Measurements from ENCODE around the gene LGALS13.
A peak's percentile ranks its signal among the peaks of the same experiment; 100 is the strongest.

Gene LGALS13

GRCh38 chr19:39602224-39602623 lies at the start of gene LGALS13:
TSS of gene LGALS13 (plus strand) at chr19:39602524. CDS start at chr19:39602569, 45 bp downstream.
- DNase-seq (ENCODE audit: low spot score): no peak
- H3K4me3 ChIP-seq: no peak within 1 kb of the TSS
- TF ChIP-seq CTCF (IDR thresholded peaks at IDR 0.05): no peak
- no peak within 1 kb of the TSS for H3K27ac ChIP-seq

GRCh38 chr19:39553082-39553652 lies 49.2 kb upstream of the LGALS13 start:
- Histone ChIP-seq H3K4me3 (no peak overlapping the region), H3K27ac (no peak overlapping the region)
- DNase-seq (ENCODE audit: low spot score): no peak
- TF ChIP-seq CTCF (IDR thresholded peaks at IDR 0.05): no peak

DNA sequence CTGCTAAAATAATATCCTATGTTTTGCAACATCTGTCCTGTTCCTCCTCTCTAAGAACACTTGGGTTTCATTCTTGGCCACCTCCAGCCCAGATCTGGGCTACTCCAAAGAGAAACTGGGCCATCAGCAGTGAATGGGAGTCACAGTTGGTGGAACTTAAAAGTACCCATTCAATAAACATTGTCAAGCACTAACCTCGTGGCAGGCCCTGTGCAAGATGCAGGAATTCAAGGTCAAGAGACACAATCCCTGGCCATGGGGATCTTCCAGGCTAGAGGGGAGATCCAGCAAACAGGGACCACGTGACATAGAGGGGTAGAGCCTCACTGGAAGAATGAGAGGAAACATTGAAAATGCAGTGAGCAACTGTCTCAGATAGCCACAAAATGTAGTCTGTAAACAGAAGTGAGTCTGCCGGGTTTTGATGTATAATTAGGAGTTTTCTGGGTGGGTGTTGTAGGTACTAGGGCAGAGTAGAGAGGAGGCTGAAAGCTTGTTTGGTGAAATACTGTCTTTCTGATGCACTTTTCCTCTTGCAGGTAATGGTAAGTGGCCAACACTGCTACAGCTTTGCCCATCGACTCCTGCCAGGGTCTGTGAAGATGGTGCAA lies 47.5 kb upstream of the LGALS13 start:
- Histone ChIP-seq H3K27ac (no peak overlapping the region), H3K4me3 (no peak overlapping the region)
- TF ChIP-seq CTCF (IDR thresholded peaks at IDR 0.05): no peak
- DNase-seq (ENCODE audit: low spot score): no peak

DNA sequence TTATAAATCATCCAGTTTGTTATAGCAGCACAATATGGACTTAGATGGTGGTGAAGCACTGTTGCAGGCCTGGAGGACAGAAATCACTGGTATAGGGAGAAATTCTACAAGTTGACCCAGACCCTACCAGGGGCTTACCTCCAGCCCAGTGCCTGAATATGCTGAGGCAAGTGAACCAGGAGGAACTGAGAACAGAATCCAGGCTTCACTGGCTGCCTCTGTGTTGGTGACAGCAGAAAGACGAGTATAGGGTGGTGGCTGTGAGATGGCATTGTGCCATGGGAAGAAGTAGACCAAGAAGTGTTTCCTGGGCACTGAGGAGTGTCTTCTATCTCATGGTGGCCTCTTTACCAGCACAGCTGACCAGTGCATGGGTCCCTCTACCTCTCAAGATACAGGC lies 46.4 kb upstream of the LGALS13 start:
- TF ChIP-seq CTCF (IDR thresholded peaks at IDR 0.05): no peak
- H3K27ac ChIP-seq: no peak overlapping the region
- DNase-seq (ENCODE audit: low spot score): no peak
- H3K4me3 ChIP-seq: no peak overlapping the region

- no peak for DNase-seq (ENCODE audit: low spot score)
- Histone ChIP-seq H3K27ac (no peak overlapping the region), H3K4me3 (peak overlapping the region; percentile 13)
- no peak for TF ChIP-seq CTCF (IDR thresholded peaks at IDR 0.05)
These were observed 44.3 kb upstream of the LGALS13 start for GRCh38 chr19:39557811-39558623.

DNA sequence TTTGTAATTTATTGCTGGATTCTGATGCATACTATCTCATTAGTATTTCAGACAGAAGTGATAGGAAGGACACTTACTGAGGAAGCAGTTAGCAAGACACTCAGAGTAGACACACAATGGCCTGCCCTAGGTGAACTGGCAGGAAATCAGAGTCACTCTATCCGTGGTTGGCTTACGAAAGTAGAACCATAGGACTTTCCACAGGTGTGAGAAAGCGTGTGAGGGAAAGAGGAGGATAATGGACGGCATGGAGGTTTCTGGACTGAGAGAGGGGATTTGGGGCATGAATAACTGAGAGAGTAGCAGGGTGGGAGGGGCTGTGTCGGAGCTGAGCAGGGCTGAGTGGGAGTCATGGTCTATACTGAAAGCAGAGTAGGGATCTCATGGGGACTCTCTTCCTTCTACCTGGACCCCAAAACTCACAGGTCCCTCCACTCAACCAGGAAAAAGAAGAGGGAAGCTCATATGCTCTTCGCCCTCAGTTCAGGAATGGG lies 43.7 kb upstream of the LGALS13 start:
- no peak for DNase-seq (ENCODE audit: low spot score)
- Histone ChIP-seq H3K4me3 (no peak overlapping the region), H3K27ac (no peak overlapping the region)
- no peak for TF ChIP-seq CTCF (IDR thresholded peaks at IDR 0.05)
